A549 (cell line): ENCODE results near the gene ADAMTSL3. TPM values are rescaled to one million over a fixed set of nuclear protein-coding genes. Genes with fewer than 3 reads are reported as not detected.

Source experiments
- ATAC-seq, 2 experiments: fragments of 200-7000 bp in 1 of 2; fragments of >200 bp in 1 of 2; cut with Nextera tagmentation in 1 of 2; cut with Tn5 transposase in 1 of 2; 3 replicates each; pipeline versions ENCODE4 v1.8.0 to v1.9.1; 2018 to 2020; ENCODE audit warnings: mild to moderate bottlenecking in 1 of 2, moderate library complexity in 1 of 2
- CTCF ChIA-PET: fragments of 300-600 bp; sonication (Branson Sonifier 250); formaldehyde crosslinking; extraction: SDS; loops from one replicate; lab custom pipeline; 2021; ENCODE audit warnings: antibody characterized with exemption, inconsistent platforms; lab: Yijun Ruan, JAX
- POLR2A ChIA-PET: fragments of 350-600 bp; formaldehyde crosslinking; extraction: SDS; loops from one replicate; lab custom pipeline; 2021; ENCODE audit warnings: antibody characterized with exemption, inconsistent platforms; lab: Yijun Ruan, JAX
- DNase-seq, 2 experiments: peaks; one replicate each; pipeline versions ENCODE4 v3.0.0 to v3.0.0-alpha.2; 2011 to 2016; ENCODE audit warnings: low read depth in 1 of 2, low spot score in 1 of 2
- FAIRE-seq: peaks from 2 replicates; lab custom pipeline; 2011; peaks lifted over from hg19 to GRCh38; lab: Jason Lieb, UNC
- H3K27ac ChIP-seq, 2 experiments: fragments of >200 bp; sonication (Bioruptor Twin); formaldehyde crosslinking; 3 replicates each; pipeline ENCODE4 v1.5.1; 2016 to 2017
- H3K4me1 ChIP-seq: fragments of >200 bp; sonication (Bioruptor Twin); formaldehyde crosslinking; 3 replicates; pipeline ENCODE4 v1.6.1; 2016
- H3K4me2 ChIP-seq: fragments of >200 bp; sonication (Bioruptor Twin); formaldehyde crosslinking; 3 replicates; pipeline ENCODE4 v1.6.1; 2016
- H3K4me3 ChIP-seq: fragments of >200 bp; sonication (Bioruptor Twin); formaldehyde crosslinking; 3 replicates; pipeline ENCODE4 v1.5.1; 2016
- H3K9me3 ChIP-seq: fragments of >200 bp; sonication (Bioruptor Twin); formaldehyde crosslinking; 3 replicates; pipeline ENCODE4 v1.6.1; 2016
- CHD2 ChIP-seq: fragments of 150-350 bp; IDR thresholded peaks from 2 replicates; pipeline ENCODE4 v1.6.1; 2014; ENCODE audit warnings: low read length; ENCODE audit not compliant: partially characterized antibody
- CTCF ChIP-seq: fragments of >200 bp; sonication (Bioruptor Twin); formaldehyde crosslinking; IDR thresholded peaks from 3 replicates; pipeline ENCODE4 v1.5.1; 2016
- E2F6 ChIP-seq: IDR thresholded peaks from 2 replicates; pipeline ENCODE4 v1.6.1; 2012; ENCODE audit warnings: low read depth, borderline replicate concordance
- HDAC2 ChIP-seq: fragments of 200-600 bp; sonication (generic); IDR thresholded peaks from 2 replicates; pipeline ENCODE4 v1.6.1; 2016
- HMGXB4 ChIP-seq: fragments of 250-450 bp; sonication (Bioruptor Pico); IDR thresholded peaks from 2 replicates; pipeline ENCODE4 v1.5.0; 2021; ENCODE audit warnings: mild to moderate bottlenecking, moderate library complexity, borderline replicate concordance
- HOXB13 ChIP-seq: fragments of 250-450 bp; sonication (Bioruptor Pico); IDR thresholded peaks from 2 replicates; pipeline ENCODE4 v1.5.0; 2020; ENCODE audit warnings: low read depth, mild to moderate bottlenecking, moderate library complexity
- HOXB5 ChIP-seq: fragments of 250-450 bp; sonication (Bioruptor Pico); IDR thresholded peaks from 2 replicates; pipeline ENCODE4 v1.5.0; 2020; ENCODE audit warnings: mild to moderate bottlenecking, moderate library complexity
- MAX ChIP-seq: IDR thresholded peaks from 2 replicates; pipeline ENCODE4 v1.6.1; 2012
- MYC ChIP-seq: IDR thresholded peaks from 2 replicates; pipeline ENCODE4 v1.6.1; 2012; ENCODE audit warnings: mild to moderate bottlenecking, inconsistent platforms, low read length, improper control_type of control experiment, borderline replicate concordance
- POLR2A ChIP-seq: IDR thresholded peaks from 2 replicates; pipeline ENCODE4 v1.6.1; 2012; ENCODE audit warnings: mild to moderate bottlenecking, low read length
- RARB ChIP-seq: fragments of 250-450 bp; sonication (Bioruptor Pico); IDR thresholded peaks from 2 replicates; pipeline ENCODE4 v1.8.0; 2021; ENCODE audit warnings: mild to moderate bottlenecking, moderate library complexity
- REST ChIP-seq: fragments of 200-600 bp; sonication (generic); IDR thresholded peaks from 2 replicates; pipeline ENCODE4 v1.6.1; 2016; ENCODE audit warnings: antibody characterized with exemption, mild to moderate bottlenecking, moderate library complexity
- RNF2 ChIP-seq: fragments of 200-600 bp; sonication (generic); IDR thresholded peaks from 2 replicates; pipeline ENCODE4 v1.6.1; 2016; ENCODE audit warnings: low read depth, mild to moderate bottlenecking, antibody characterized with exemption, moderate library complexity, borderline replicate concordance
- SMC3 ChIP-seq: fragments of >200 bp; sonication (Bioruptor Twin); formaldehyde crosslinking; IDR thresholded peaks from 3 replicates; pipeline ENCODE4 v1.6.1; 2018; ENCODE audit warnings: inconsistent platforms
- TFCP2L1 ChIP-seq: fragments of 250-450 bp; sonication (Bioruptor Pico); IDR thresholded peaks from 2 replicates; pipeline ENCODE4 v1.5.0; 2021; ENCODE audit warnings: mild to moderate bottlenecking
- ZNF302 ChIP-seq: fragments of 250-450 bp; sonication (Bioruptor Pico); IDR thresholded peaks from 2 replicates; pipeline ENCODE4 v1.9.0; 2021; ENCODE audit warnings: inconsistent platforms, mild to moderate bottlenecking, moderate library complexity
- WGBS: methylation state at CpG from one replicate; pipeline ENCODE4 v1.1.6; 2017; ENCODE audit errors: missing lambda C conversion rate; 5-methylcytosine and 5-hydroxymethylcytosine counted together
- polyA plus RNA-seq, 4 experiments: library from polyadenylated mRNA; depleted of rRNA in 3 of 4; stranded (reverse); fragments of >200 nt; fragmentation: RNase III in 1 of 4; extraction: RNeasy Plus Mini Kit Qiagen cat#74134 plus additional on column Dnase treatment in 1 of 4; gene quantifications; 2 replicates in 3 of 4; 3 replicates in 1 of 4; pipeline ENCODE4 v1.2.3, GENCODE V29; 2011 to 2017

Gene ADAMTSL3
- polyA plus RNA-seq, 2 of the 4 experiments (the other 2 are of a cell fraction): 0.22 to 0.25 TPM

GRCh38 chr15:83745771-83746170 lies 91.8 kb downstream of the ADAMTSL3 start (continued):
- TF ChIP-seq SMC3: no peak
- TF ChIP-seq, all 56 proteins: peak for 0

- TF ChIP-seq POLR2A: no peak
- TF ChIP-seq RARB (CRISPR knock-in tag): no peak
- TF ChIP-seq HOXB13 (CRISPR knock-in tag): no peak
- no peak for TF ChIP-seq E2F6
- TF ChIP-seq MAX: no peak
- no peak for TF ChIP-seq REST
- TF ChIP-seq HMGXB4: no peak
- no peak for TF ChIP-seq TFCP2L1 (CRISPR knock-in tag)
- TF ChIP-seq RNF2: no peak
- TF ChIP-seq CTCF: no peak
- no peak for TF ChIP-seq ZNF302 (CRISPR knock-in tag)
- TF ChIP-seq MYC: no peak
- no peak for TF ChIP-seq SMC3
- no peak for TF ChIP-seq HOXB5 (CRISPR knock-in tag)
- TF ChIP-seq HDAC2: no peak
- no peak for TF ChIP-seq CHD2
- ChIA-PET CTCF (interaction anchor here (1.0 to 1.6 kb wide), 7 partner anchors 9 to 307 kb away, joined by 3 to 4 read pairs (median 3); no protein-coding TSS in a partner anchor), POLR2A (no interaction called here)
- Histone ChIP-seq H3K4me3 (no peak overlapping the region), H3K9me3 (no peaks in the 10 kb centered on the region), H3K27ac (no peak overlapping the region), H3K4me1 (no peaks in the 10 kb centered on the region), H3K4me2 (no peak overlapping the region)
- FAIRE-seq (no peak), DNase-seq (peak in 1 of 2 experiments; percentile 36), ATAC-seq (no peak)
- WGBS: under 1% methylated on average over 4 of the region's 4 CpGs
These were observed 92.3 kb downstream of the ADAMTSL3 start for GRCh38 chr15:83746231-83746630.
